Adipose tissue (tissue), 3 donors: Measurements from ENCODE around the gene SLC7A9. TPM values are rescaled to one million over a fixed set of nuclear protein-coding genes. Genes with fewer than 3 reads are reported as not detected.
"Not testable (repeated sequence)": the region's sequence is repeated elsewhere in the genome, so short reads cannot be mapped to it uniquely, and the experiment has no call there.

Source experiments
- H3K27ac ChIP-seq: one replicate; pipeline ENCODE4 v1.5.1; 2013; ENCODE audit warnings: low read depth, low read length
- WGBS, 3 donors: extraction: QIAGEN DNeasy Blood & Tissue Kit; methylation state at CpG; one replicate each; pipeline ENCODE4 v1.1.7; 2013; 5-methylcytosine and 5-hydroxymethylcytosine counted together
- polyA plus RNA-seq, 3 donors: library from polyadenylated mRNA; stranded (reverse); fragments of 200-250 nt; gene quantifications; one replicate each; pipeline ENCODE4 v1.2.3, GENCODE V29; 2013
- donor health status: healthy with polysubstance abuse.
- donor health status: Bipolar disorder and iron deficiency.
- donor health status: healthy.

Gene SLC7A9
- polyA plus RNA-seq, 3 donors: 0.15 to 1.2 (median 0.16) TPM

GRCh38 chr19:32817569-32818476 lies 51.7 kb downstream of the SLC7A9 start:
- no peak overlapping the region for H3K27ac ChIP-seq
- WGBS, 3 donors: 76 to 87% (median 81%) methylated on average over 17 of the region's 17 CpGs

- 62 to 72% (median 69%) methylated on average over 7 of the region's 7 CpGs for WGBS, 3 donors
- H3K27ac ChIP-seq: no peak overlapping the region
Measured at GRCh38 chr19:32816555-32817099, 52.9 kb downstream of the SLC7A9 start.

- WGBS, 3 donors: 66 to 82% (median 68%) methylated on average over 6 of the region's 6 CpGs
- H3K27ac ChIP-seq: no peak overlapping the region
Measured at GRCh38 chr19:32814624-32815023, 54.9 kb downstream of the SLC7A9 start.

GRCh38 chr19:32813862-32814425 lies 55.6 kb downstream of the SLC7A9 start:
- 50 to 54% (median 51%) methylated on average over 15 of the region's 15 CpGs for WGBS, 3 donors
- no peak overlapping the region for H3K27ac ChIP-seq

- H3K27ac ChIP-seq: no peak overlapping the region
- 77 to 83% (median 82%) methylated on average over 3 of the region's 3 CpGs for WGBS, 3 donors
Measured at GRCh38 chr19:32812571-32812970, 57.0 kb downstream of the SLC7A9 start.

- H3K27ac ChIP-seq: no peak overlapping the region
- 86 to 90% (median 87%) methylated on average over 10 of the region's 10 CpGs for WGBS, 3 donors
Measured at GRCh38 chr19:32812036-32812435, 57.5 kb downstream of the SLC7A9 start.

- H3K27ac ChIP-seq: no peak overlapping the region
- 67 to 82% (median 82%) methylated on average over 11 of the region's 11 CpGs for WGBS, 3 donors
Measured at GRCh38 chr19:32811151-32811550, 58.4 kb downstream of the SLC7A9 start.

GRCh38 chr19:32810452-32810851 lies 59.1 kb downstream of the SLC7A9 start:
- no peak overlapping the region for H3K27ac ChIP-seq
- 56 to 86% (median 82%) methylated on average over 9 of the region's 9 CpGs for WGBS, 3 donors

- no peak overlapping the region for H3K27ac ChIP-seq
- 34 to 47% (median 43%) methylated on average over 3 of the region's 3 CpGs for WGBS, 3 donors
Measured at GRCh38 chr19:32809754-32810153, 59.8 kb downstream of the SLC7A9 start.

- no peak overlapping the region for H3K27ac ChIP-seq
- 50 to 63% (median 60%) methylated on average over 5 of the region's 5 CpGs for WGBS, 3 donors
Measured at GRCh38 chr19:32809254-32809653, 60.3 kb downstream of the SLC7A9 start.

GRCh38 chr19:32808236-32808635 lies 61.3 kb downstream of the SLC7A9 start:
- 75 to 86% (median 85%) methylated on average over 4 of the region's 4 CpGs for WGBS, 3 donors

GRCh38 chr19:32802840-32803239 lies 66.7 kb downstream of the SLC7A9 start:
- WGBS, 3 donors: 72 to 86% (median 85%) methylated on average over 12 of the region's 12 CpGs

More at GRCh38 chr19:32808236-32808635, 61.3 kb downstream of the SLC7A9 start:
- H3K27ac ChIP-seq: no peak overlapping the region

GRCh38 chr19:32800754-32801153 lies 68.8 kb downstream of the SLC7A9 start:
- no peak overlapping the region for H3K27ac ChIP-seq
- 32 to 44% (median 33%) methylated on average over 4 of the region's 4 CpGs for WGBS, 3 donors

More at GRCh38 chr19:32802840-32803239, 66.7 kb downstream of the SLC7A9 start:
- no peak overlapping the region for H3K27ac ChIP-seq

GRCh38 chr19:32800191-32800590 lies 69.4 kb downstream of the SLC7A9 start:
- no peak overlapping the region for H3K27ac ChIP-seq

GRCh38 chr19:32798201-32798600 lies 71.4 kb downstream of the SLC7A9 start:
- H3K27ac ChIP-seq: no peak overlapping the region
- 82 to 93% (median 83%) methylated on average over 4 of the region's 4 CpGs for WGBS, 3 donors

GRCh38 chr19:32789429-32789828 lies 80.1 kb downstream of the SLC7A9 start:
- H3K27ac ChIP-seq: no peak overlapping the region
- 91 to 96% (median 95%) methylated on average over 10 of the region's 10 CpGs for WGBS, 3 donors

- H3K27ac ChIP-seq: not testable (repeated sequence)
- 92 to 98% (median 94%) methylated on average over 5 of the region's 5 CpGs for WGBS, 3 donors
Measured at GRCh38 chr19:32787895-32788294, 81.7 kb downstream of the SLC7A9 start.

- not testable (repeated sequence) for H3K27ac ChIP-seq
- 56 to 66% (median 58%) methylated on average over 12 of the region's 12 CpGs for WGBS, 3 donors
Measured at GRCh38 chr19:32787161-32787813, 82.3 kb downstream of the SLC7A9 start.

GRCh38 chr19:32782089-32782488 lies 87.5 kb downstream of the SLC7A9 start:
- H3K27ac ChIP-seq: not testable (repeated sequence)
- WGBS, 3 donors: 93 to 100% (median 100%) methylated on average over 1 of the region's 1 CpG
